HL-60/S4 treated with retinoic acid at 250 ng/mL for 4 days and 3 days (cell line): ENCODE measurements around the gene CDC27.
"Not testable (repeated sequence)": the region's sequence is repeated elsewhere in the genome, so short reads cannot be mapped to it uniquely, and the experiment has no call there.

Experiments used
- in situ Hi-C: fragments of 300-500 bp; cut with MboI; formaldehyde crosslinking; loops from 2 replicates; pipeline ENCODE4 v1.7.0; 2022; ENCODE audit warnings: low sequenced_read_pairs

The CDC27 gene

GRCh38 chr17:47221154-47221553 is 32.1 kb upstream of the CDC27 start:
- in situ Hi-C loops = no loop called here

DNA sequence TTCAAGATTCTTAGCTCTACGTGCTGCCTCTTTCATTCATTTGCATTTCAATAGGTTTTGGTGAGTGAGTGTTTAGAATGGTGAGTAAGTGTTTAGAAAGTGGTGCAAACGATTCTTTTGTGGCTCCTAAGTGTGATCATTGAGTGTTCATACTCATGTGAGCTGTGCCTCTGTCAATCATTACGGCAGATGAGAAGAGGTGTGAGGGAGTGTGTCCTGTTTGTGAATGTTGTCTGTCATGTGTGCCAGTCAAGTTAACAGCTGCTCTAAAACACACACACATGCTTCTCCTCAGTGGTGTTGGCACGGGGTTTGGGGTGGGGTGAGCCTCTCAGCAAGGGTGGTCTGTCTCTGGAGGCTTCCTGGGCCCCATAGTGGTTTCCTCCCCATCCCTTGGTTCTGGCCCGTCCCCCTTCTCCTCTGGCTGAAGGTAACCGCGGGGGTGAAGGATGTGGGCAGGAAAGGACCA is 31.5 kb upstream of the CDC27 start:
- in situ Hi-C loops = no loop called here

GRCh38 chr17:47219621-47220475 is 30.8 kb upstream of the CDC27 start:
- in situ Hi-C loops = no loop called here

- in situ Hi-C loops = no loop called here
Measured at GRCh38 chr17:47218896-47219430, 29.9 kb upstream of the CDC27 start.

GRCh38 chr17:47217279-47217678 is 28.2 kb upstream of the CDC27 start:
- in situ Hi-C loops = not testable (repeated sequence)

GRCh38 chr17:47216821-47217220 is 27.7 kb upstream of the CDC27 start:
- in situ Hi-C loops = not testable (repeated sequence)

- in situ Hi-C loops = no loop called here
Measured at GRCh38 chr17:47214931-47215330, 25.8 kb upstream of the CDC27 start.

DNA sequence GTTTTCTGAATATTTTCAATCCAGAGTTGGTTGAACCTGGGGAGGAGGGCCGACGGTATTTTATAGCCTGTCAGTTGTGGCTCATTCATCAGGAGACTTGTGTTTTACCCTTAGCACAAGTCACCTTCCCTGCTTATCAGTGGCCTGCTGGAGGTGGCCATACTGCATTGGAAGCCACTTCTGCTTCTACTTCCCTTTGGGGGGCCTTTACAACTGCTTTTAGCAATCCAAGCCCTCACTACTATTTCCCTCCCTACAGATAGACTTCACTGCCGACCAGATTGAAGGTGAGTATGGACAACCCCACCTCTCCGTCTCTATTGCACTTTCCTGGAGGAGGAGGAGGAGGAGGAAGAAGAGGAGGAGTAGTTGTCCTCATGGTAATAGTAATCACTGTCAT is 24.4 kb upstream of the CDC27 start:
- in situ Hi-C loops = no loop called here

- in situ Hi-C loops = no loop called here
Measured at GRCh38 chr17:47212458-47212857, 23.4 kb upstream of the CDC27 start.

GRCh38 chr17:47210779-47211178 is 21.7 kb upstream of the CDC27 start:
- in situ Hi-C loops = no loop called here

DNA sequence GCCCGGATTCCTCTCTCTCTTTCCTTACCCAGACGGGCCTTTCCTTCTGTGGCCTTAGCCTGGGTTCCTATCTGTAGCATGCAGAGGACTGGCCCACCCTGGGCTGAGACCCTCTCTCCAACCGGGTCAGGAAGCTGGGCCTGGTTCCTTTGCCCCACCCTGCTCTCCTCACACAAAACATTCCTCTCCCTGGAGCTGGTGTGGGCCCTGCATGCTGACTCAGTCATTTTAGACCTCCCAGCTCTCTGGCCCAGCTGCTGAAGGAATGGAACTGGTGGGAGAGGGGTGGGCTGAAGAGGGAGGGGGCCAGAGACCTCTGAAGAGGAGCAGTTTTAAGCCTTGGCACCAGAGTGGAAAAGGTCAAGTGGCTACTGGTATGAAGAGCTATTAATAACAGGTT is 21.0 kb upstream of the CDC27 start:
- in situ Hi-C loops = no loop called here

DNA sequence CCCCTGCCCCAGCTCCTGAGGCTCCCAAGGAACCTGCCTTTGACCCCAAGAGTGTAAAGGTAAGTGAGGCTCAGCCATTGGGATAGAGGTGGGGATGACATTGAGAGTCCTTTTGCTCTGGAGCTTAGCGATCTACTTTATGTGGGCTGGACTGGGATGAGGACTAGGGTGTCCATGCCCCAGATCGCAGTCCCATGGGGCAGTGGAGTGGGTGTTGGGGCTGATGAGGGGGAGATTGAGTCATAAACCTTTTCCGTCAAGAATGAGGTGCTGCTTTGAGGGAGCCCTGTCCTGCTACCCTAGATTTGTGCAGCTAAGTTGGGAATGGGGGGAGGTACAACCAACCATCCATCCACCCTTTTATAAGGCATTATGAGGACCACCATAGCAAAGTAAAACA is 20.4 kb upstream of the CDC27 start:
- in situ Hi-C loops = no loop called here

DNA sequence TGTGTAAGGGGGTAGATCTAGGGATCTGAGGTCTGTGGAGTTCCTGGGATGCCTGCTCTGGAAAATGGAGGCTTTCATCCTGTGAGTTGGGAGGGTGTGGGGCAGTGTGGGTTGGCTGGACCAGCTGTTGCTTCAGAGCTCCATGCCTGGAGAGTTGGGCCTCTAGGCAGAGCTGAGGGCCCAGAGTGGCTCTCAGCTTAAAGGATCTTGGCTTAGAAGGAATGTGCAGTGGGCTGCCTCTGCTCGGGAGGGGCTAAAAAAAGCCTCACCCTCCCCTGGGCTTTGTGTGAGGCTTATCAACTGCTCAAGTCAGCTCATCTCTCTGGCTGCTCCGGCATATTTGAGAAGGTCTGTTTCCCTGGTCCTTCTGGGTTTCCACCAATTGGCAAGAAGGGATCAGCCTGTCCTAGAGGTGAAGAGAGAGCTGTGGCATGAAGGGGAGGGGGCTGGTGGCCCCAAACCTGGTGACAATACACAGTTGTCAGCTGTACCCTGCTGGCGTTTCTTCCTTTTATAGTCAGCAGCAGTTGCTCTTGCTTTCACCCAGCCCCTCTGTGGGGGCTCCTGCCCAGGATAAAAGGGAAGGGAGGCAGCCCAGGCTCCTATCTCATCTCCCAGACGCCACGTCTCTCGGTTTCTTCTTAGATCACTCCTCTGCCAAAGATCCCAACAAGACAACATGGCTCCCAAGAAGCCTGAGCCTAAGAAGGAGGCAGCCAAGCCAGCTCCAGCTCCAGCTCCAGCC is 19.8 kb upstream of the CDC27 start, which contains the start of gene MYL4:
TSS of gene MYL4 (plus strand) at position 605 of the 745 bp plus-strand sequence. CDS start at position 680, 75 bp downstream.
- in situ Hi-C loops = no loop called here

GRCh38 chr17:47207143-47208067 is 18.3 kb upstream of the CDC27 start:
- in situ Hi-C loops = no loop called here

GRCh38 chr17:47205419-47205963 is 16.4 kb upstream of the CDC27 start:
- in situ Hi-C loops = no loop called here

GRCh38 chr17:47204722-47205418 is 15.8 kb upstream of the CDC27 start:
- in situ Hi-C loops = no loop called here

DNA sequence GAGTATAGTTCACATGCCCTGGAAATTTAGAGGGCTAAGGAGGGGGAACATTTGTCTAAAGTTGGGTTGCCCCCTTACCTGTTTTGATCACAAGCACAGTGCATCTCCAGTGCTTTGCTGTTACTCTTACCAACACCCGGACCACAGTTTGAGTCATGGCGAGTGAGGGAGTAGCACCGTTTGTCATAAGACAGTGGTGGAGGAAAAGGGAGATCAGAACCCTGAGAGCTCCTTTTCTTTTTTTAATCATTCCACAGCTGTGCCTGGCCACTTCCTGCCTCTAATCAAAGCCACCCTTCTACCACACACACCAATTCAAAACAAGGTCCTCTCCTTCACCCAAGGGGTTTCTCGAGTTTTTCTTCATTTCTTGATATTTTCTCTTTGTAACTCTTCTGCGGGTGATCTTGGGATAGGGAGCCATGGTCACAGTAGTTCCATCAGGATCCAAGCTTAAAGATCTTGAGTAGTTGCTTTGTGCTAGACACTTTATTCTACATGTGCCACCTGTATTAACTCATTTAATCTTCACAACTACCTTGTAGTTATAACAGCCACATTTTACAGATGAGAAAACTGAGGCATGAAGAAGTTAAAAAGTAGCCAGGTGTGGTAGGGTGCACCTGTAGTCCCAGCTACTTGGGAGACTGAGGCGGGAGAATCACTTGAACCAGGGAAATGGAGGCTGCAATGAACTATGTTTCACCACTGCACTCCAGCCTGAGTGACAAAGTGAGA is 15.1 kb upstream of the CDC27 start:
- in situ Hi-C loops = no loop called here

GRCh38 chr17:47201166-47201565 is 12.1 kb upstream of the CDC27 start:
- in situ Hi-C loops = no loop called here

GRCh38 chr17:47200325-47200664 is 11.2 kb upstream of the CDC27 start:
- in situ Hi-C loops = no loop called here
